HG02642 (cell line): Measurements from ENCODE around the gene DCTD.

Experiments used
- ATAC-seq: cut with Tn5 transposase; IDR thresholded peaks from one replicate; pipeline ENCODE4 v1.9.1; 2021; ENCODE audit warnings: mild to moderate bottlenecking; ENCODE audit not compliant: unreplicated experiment, poor library complexity

The DCTD gene

DNA sequence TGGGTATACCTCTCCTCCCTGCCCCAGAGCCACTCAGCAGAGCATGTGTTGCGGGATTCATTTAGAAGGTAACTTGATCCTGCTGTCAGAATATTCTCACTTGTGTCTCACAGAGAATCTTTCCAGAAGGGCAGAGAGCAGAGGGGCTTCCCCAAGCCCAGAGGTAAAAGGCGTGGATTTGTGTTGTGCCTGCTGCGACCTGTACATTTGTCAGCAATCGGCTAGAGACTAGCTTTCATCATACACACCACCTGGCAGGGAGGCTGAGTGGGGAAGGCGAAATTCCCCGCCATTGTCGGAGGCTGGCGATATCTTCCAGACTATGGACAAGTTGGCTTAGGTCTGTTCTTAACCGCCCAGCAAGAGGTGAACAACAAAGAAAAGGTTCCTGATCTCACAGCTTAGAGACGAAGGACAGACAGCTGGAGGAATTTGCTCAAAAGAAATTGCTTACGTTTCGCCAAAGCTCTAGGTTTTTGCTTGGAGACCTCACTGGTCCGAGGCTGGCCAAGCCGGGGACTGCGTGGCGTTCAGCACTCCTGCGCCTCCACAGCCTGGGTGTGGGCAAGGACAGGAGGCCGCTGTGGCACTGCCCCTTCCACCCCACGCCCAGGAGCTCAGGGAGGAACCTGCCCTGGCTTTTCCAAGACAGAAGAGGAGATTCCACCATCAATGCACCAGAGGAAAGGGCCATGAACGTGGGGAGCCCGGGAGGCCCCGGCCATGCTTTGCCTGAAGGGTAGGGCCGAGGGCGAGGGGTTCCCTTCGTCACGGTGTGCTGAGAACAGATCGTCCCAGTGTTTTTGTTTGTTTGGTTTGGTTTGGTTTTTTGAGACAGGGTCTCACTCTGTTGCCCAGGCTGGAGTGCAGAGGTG lies 69.4 kb downstream of the DCTD start:
- ATAC-seq, result no peak

DNA sequence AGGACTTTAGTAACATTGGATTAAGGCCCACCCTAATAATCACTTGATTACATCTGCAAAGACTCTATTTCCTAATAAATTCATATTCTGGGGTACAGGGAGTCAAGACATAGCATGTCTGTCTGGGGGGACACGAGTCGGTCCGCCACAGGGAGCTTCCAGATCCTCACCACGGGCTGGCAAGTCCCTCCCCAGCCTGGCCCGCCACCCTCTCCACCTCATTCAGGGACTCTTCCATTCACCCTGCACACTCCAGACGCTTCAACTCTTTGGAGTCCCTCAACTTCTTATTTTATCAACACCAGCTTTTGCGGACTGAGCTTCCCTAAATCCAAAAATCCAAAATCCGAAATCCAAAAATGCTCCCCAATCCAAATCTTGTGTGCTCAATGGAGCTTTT lies 71.2 kb downstream of the DCTD start:
- no peak for ATAC-seq

DNA sequence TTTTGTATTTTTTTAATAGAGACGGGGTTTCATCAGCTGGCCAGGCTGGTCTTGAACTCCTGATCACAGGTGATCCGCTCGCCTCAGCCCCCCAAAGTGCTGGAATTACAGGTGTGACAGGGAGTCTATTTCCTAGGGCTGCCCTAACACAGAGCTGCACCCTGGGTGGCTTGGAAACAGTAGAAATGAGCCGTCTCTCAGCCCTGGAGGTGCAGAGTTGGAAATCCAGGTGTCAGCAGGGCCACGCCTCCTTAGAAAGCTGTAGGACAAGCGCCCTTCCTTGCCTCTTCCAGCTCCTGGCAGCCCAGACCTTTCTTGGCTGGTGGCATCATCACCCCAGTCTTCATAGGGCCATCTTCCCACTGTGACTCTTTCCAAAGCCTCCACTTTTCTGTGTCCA lies 71.6 kb downstream of the DCTD start:
- ATAC-seq, result no peak

DNA sequence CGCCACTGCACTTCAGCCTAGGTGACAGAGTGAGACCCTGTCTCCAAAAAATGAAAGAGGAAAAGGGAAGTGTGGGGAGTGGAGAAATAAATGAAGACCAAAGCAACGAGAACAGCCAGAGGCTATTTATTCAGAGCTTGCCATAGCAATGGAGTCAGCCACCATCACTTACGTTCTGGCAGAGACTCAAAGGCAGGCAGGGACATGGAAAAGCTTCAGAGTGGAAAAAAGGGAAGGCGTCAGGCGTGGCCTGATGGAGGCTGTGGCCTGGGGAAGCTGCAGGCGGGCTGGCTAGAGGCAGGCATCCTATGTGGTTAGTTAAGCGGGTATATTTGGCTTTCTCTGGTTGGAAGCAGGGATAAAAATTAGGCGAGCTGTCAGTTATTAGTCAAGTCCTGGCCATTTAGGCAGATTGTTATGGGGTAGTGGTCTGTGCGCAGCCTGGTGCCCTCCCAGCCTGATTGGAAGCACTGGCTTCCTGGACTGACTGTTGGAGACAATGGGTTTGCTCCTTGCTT lies 73.3 kb downstream of the DCTD start:
- no peak for ATAC-seq

DNA sequence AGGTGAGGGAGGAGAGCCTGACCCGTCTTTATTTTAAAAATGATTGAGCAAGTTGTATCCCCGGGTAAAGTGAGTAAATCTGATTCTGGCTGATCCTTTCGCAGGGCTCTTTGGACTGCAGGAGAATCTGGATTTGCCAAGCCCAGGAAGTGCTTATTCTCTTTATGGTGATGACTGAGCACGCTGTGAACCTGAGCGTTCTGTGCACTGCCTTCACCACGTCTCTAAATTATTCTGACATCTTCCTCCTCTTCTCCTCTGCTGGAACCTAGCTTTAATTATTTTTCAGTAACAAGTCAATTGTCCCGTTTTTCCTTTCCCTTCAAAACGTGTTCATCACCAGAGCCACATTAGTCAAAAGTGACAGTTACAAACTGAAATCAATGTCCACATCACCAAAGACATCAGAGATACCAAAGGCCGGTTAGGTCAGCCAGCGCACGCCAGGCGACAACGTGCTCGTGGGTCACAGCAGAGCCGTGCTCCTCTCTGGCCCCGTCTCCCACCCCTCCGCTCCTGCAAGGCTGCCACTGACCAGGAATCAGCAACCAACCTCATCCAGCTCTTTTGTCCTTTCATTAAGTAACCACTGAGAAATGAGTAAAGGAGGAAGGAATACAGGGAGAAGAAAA lies 74.3 kb downstream of the DCTD start:
- no peak for ATAC-seq

DNA sequence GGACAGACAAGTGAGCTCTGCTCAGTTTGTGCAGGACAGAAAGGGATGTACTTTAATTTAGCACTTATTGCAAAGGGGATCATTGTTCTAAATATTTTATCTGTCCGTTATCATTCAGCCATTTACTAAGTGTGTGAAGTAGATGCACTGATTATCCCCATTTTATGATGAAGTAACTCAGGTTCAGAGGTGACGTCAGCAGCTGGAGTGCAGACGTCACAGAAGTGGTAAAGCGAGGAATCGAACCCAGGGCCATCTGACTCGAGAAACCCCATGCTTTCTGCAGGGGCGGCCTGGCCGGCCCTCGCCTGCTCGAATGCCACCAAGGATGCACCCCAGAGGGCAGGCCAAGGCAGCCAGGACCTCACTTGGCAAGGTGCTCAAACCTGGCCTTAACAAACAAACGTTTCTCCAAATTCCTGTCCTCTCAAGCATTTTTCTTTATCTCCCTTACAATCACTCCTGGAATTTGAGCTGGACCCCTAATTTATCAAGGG lies 75.0 kb downstream of the DCTD start:
- no peak for ATAC-seq

DNA sequence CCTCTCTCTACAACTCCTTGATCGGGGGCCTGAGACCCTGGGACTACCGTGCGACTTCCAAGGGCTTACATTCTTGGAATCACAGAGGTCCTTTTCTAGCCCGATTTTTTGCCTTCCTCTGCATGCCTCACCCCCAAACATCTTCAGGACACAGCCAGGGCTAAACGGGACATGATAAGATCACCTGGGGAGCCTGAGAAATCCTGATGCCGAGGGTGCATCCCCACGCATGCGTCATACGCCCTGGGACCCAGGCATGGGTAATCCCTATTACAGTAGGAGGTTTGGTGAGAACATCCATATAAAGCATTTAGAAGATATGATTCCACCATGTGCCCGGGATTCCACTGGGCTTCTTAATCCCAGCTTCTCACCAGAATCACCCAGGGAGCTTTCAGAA lies 77.1 kb downstream of the DCTD start:
- ATAC-seq, result no peak
